Neutrophil (primary cell): Measurements from ENCODE around the gene TMEM223.
"Not testable (repeated sequence)": the region's sequence is repeated elsewhere in the genome, so short reads cannot be mapped to it uniquely, and the experiment has no call there.

Source experiments
- H3K27ac ChIP-seq: fragments of 200-600 bp; sonication (generic); 2 replicates; pipeline ENCODE4 v1.5.1; 2016; ENCODE audit warnings: mild to moderate bottlenecking, moderate library complexity
- H3K27me3 ChIP-seq: fragments of 200-600 bp; sonication (generic); 2 replicates; pipeline ENCODE4 v1.6.0; 2016; ENCODE audit warnings: mild to moderate bottlenecking
- H3K36me3 ChIP-seq: fragments of 200-600 bp; sonication (generic); 2 replicates; pipeline ENCODE4 v1.5.1; 2017
- H3K4me1 ChIP-seq, 2 experiments: fragments of 200-600 bp in 1 of 2; sonication (generic) in 1 of 2; 1 replicate in 1 of 2; 2 replicates in 1 of 2; pipeline versions ENCODE4 v1.5.1 to v1.6.1; 2013 to 2016; ENCODE audit warnings: low read depth in 1 of 2, low read length in 1 of 2, mild to moderate bottlenecking in 1 of 2, moderate library complexity in 1 of 2; ENCODE audit not compliant: control insufficient read depth in 1 of 2, insufficient read depth in 1 of 2
- H3K4me3 ChIP-seq, 2 experiments: fragments of 200-600 bp in 1 of 2; sonication (generic) in 1 of 2; 1 replicate in 1 of 2; 2 replicates in 1 of 2; pipeline ENCODE4 v1.5.1; 2013 to 2016; ENCODE audit warnings: low read depth in 1 of 2, low read length in 1 of 2, mild to moderate bottlenecking in 1 of 2, moderate library complexity in 1 of 2
- H3K9me3 ChIP-seq: fragments of 200-600 bp; sonication (generic); 2 replicates; pipeline ENCODE4 v1.5.1; 2016
- TF ChIP-seq, protein P1 (sequence below): fragments of 200-600 bp; sonication (generic); IDR thresholded peaks from 2 replicates; pipeline ENCODE4 v1.5.1; 2016; ENCODE audit warnings: antibody characterized with exemption

TMEM223 gene

GRCh38 chr11:62831520-62832335 lies 39.9 kb upstream of the TMEM223 start, which contains the start of gene STX5:
TSS of gene STX5 (minus strand) at chr11:62832051. CDS start at chr11:62831243, 808 bp downstream.
- Histone ChIP-seq H3K9me3 (no peaks in the 10 kb centered on the region), H3K27me3 (no peaks in the 10 kb centered on the region), H3K4me3 (peak within 1 kb of the TSS; percentile 77 to 97), H3K4me1 (peaks cover 25 to 27% of the 10 kb centered on the region in 2 experiments), H3K36me3 (peaks cover 23% of the 10 kb centered on the region), H3K27ac (peak within 1 kb of the TSS; percentile 97)
- TF ChIP-seq, protein P1, sequence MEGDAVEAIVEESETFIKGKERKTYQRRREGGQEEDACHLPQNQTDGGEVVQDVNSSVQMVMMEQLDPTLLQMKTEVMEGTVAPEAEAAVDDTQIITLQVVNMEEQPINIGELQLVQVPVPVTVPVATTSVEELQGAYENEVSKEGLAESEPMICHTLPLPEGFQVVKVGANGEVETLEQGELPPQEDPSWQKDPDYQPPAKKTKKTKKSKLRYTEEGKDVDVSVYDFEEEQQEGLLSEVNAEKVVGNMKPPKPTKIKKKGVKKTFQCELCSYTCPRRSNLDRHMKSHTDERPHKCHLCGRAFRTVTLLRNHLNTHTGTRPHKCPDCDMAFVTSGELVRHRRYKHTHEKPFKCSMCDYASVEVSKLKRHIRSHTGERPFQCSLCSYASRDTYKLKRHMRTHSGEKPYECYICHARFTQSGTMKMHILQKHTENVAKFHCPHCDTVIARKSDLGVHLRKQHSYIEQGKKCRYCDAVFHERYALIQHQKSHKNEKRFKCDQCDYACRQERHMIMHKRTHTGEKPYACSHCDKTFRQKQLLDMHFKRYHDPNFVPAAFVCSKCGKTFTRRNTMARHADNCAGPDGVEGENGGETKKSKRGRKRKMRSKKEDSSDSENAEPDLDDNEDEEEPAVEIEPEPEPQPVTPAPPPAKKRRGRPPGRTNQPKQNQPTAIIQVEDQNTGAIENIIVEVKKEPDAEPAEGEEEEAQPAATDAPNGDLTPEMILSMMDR: peak; percentile 35

DNA sequence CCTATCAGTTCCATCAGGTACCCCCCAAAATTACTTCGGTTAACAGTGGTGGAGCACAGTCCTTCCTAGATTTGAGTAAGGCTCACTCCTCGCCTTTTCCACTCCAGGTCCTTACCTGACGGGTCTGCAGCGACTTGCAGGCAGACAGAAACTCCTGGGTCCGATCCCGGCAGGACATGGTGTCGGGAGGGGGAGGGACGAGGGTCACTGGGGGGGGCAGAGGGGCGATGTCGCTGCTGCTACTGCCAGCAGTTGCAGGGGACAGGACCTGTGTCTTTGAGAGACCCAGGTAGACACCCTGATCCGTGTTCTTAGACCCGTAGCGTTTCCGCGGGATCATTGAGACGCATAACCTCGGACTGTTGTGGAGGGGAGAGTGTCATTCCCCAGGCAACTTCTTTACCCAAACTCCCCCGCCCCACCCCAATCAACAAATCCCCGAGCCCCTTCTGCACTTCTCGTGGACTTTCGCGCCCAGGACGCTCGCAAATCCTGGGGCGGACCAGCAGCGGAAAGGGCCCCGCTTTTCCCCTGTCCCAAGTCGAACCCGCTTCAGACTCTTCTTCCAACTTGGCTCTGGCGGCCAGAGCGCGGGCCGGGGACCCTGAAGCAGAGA lies 39.2 kb upstream of the TMEM223 start:
- Histone ChIP-seq H3K4me3 (peak overlapping the region; percentile 77 to 97), H3K36me3 (peaks cover 30% of the 10 kb centered on the region), H3K4me1 (peaks cover 25 to 27% of the 10 kb centered on the region in 2 experiments), H3K27me3 (no peaks in the 10 kb centered on the region), H3K27ac (peak overlapping the region; percentile 97), H3K9me3 (no peaks in the 10 kb centered on the region)
- TF ChIP-seq, protein P1: no peak

- not testable (repeated sequence) for H3K9me3 ChIP-seq, H3K4me3 ChIP-seq, H3K27ac ChIP-seq, H3K27me3 ChIP-seq
- Histone ChIP-seq H3K36me3 (peaks cover 59% of the 10 kb centered on the region), H3K4me1 (peaks cover 23 to 27% of the 10 kb centered on the region in 2 experiments)
Measured at GRCh38 chr11:62828130-62828529, 36.3 kb upstream of the TMEM223 start.

GRCh38 chr11:62823677-62824076 lies 31.9 kb upstream of the TMEM223 start:
- TF ChIP-seq, protein P1: no peak
- no peak overlapping the region for H3K27ac ChIP-seq
- no peaks in the 10 kb centered on the region for H3K27me3 ChIP-seq
- H3K9me3 ChIP-seq: no peaks in the 10 kb centered on the region
- no peaks in the 10 kb centered on the region for H3K4me1 ChIP-seq
- peaks cover 93% of the 10 kb centered on the region for H3K36me3 ChIP-seq
- H3K4me3 ChIP-seq: no peak overlapping the region

GRCh38 chr11:62817129-62817528 lies 25.3 kb upstream of the TMEM223 start:
- Histone ChIP-seq H3K27ac (peak overlapping the region; percentile 89), H3K27me3 (no peaks in the 10 kb centered on the region), H3K9me3 (no peaks in the 10 kb centered on the region), H3K36me3 (peaks cover 29% of the 10 kb centered on the region), H3K4me3 (peak overlapping the region; percentile 57 to 58), H3K4me1 (peaks cover 40 to 41% of the 10 kb centered on the region in 2 experiments)
- TF ChIP-seq, protein P1: no peak

DNA sequence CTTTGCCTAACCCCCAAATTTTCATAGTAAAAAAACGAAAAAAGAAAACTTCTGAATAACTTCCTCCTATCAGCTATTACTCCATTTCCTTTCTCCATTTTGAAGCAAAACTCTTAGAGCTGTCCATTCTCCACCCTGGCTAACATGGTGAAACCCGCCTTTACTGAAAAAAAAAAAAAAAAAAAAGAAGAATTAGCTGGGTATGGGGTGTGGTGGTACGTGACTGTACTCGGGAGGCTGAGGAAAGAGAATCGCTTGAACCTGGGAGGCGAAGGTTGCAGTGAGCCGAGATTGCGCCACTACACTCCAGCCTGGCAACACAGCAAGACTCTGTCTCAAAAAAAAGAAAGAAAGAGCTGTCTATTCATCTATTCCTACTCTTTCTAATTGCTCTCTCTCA lies 24.8 kb upstream of the TMEM223 start:
- Histone ChIP-seq H3K27ac (peak overlapping the region; percentile 89), H3K27me3 (no peaks in the 10 kb centered on the region), H3K9me3 (no peaks in the 10 kb centered on the region), H3K36me3 (peaks cover 23% of the 10 kb centered on the region), H3K4me3 (peak overlapping the region; percentile 57 to 58), H3K4me1 (peaks cover 40 to 41% of the 10 kb centered on the region in 2 experiments)
- TF ChIP-seq, protein P1: no peak
